HG03280 (cell line): ENCODE data around the gene GGCT.
"Not testable (repeated sequence)": the region's sequence is repeated elsewhere in the genome, so short reads cannot be mapped to it uniquely, and the experiment has no call there.

Source experiments
- ATAC-seq: cut with Tn5 transposase; IDR thresholded peaks from one replicate; pipeline ENCODE4 v1.9.1; 2021; ENCODE audit warnings: mild to moderate bottlenecking, moderate library complexity; ENCODE audit not compliant: unreplicated experiment

Gene GGCT

GRCh38 chr7:30519122-30519521 lies 14.5 kb upstream of the GGCT start:
- no peak for ATAC-seq

GRCh38 chr7:30515761-30516160 lies 11.1 kb upstream of the GGCT start:
- ATAC-seq, result no peak

GRCh38 chr7:30514776-30515175 lies 10.1 kb upstream of the GGCT start:
- ATAC-seq, result no peak

DNA sequence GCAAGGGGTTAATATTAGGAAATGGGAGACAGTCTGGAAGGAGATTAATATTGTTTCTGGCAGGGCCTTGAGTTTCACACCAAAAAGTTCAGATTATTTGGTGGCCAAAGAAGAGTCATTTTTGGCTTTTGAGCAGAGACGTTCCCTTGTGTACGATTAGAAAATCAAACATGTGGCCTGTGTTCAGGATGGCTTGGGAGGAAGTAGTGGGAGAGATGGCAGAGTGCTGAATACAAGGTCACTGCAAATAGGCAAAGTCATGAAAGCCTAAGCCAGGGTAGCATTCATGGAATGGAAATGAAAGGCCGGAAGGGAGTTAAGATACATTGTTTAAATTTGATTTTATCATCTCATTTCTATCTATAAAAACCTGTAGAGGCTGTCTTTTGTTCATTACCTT lies 9.5 kb upstream of the GGCT start:
- ATAC-seq, result no peak

- ATAC-seq, result no peak
Measured at GRCh38 chr7:30513762-30514161, 9.1 kb upstream of the GGCT start.

- ATAC-seq, result no peak
Measured at GRCh38 chr7:30511973-30512662, 7.5 kb upstream of the GGCT start.

- no peak for ATAC-seq
Measured at GRCh38 chr7:30511494-30511893, 6.9 kb upstream of the GGCT start.

- ATAC-seq, result peak; percentile 56
Measured at GRCh38 chr7:30510124-30511075, 5.8 kb upstream of the GGCT start.

DNA sequence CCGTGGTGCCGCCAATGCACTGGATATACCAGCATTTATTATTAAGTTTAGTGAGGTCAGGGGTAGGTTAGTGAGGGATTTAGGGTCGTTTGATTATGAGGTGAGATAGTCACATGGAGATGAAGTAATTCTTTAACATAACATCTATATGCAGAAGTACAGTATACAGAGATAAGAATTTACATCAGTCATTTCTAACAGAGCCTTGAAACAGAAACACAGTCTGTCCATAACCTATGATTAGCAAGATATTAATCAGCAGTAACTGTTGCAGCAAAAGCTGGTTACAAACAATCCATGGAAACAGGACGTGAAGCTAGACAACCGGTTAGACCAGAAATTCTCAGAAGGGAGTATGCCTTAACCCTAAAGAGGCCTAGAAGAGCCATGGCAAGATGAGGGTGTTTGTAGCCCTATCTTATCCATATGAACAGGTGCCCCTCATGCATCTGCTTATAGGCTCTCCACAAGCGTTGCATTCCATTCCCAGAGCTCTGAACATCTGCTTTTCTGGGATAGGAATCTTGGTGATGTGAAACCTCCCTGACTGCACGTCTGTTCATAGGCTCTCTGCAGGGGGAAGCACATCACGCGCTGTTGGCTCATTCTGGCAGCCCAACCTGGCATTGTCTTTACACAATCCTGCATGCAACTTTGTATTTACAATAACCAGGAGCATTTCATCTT lies 4.7 kb upstream of the GGCT start:
- ATAC-seq, result not testable (repeated sequence)

- not testable (repeated sequence) for ATAC-seq
Measured at GRCh38 chr7:30507346-30507900, 2.8 kb upstream of the GGCT start.

GRCh38 chr7:30505174-30505697 lies 607 bp upstream of the GGCT start:
- ATAC-seq, result peak; percentile 4

- no peak for ATAC-seq
Measured at GRCh38 chr7:30503274-30504212, 1.1 kb downstream of the GGCT start.

DNA sequence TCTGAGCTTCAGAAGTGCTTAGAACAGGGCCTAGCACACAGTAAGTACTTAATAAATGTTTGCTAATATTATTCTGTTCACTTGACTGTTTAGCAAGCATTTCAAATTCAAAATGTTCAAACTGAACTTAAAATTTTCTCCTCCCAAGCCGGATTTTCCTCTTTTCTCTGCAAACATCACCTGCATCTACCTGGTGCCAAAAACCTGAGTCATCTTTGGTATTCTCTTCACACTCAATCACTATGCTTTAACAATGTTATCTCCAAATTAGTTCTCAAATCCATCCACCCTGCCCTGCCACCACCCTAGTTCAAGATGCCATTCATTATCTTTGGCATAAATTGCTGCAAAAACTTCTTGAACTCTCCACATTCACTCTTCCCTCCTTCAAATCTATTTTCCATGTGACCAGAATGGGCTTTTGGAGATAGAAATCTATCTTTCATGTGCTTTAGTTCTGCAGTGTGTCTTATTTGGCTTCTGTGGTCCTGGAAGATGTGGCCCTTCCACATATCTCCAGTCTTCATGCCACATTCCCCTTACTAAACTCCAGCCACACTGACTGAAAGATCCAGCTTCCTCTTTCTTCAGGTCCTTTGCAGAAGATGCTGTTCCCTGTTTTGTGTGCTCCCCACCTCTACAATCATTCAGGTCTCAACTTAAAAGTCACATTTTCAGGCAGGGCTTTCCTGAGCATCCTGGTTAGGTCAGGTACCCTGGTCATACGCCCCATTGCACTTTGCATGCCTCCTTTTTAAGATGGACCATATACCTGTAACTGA lies 2.0 kb downstream of the GGCT start:
- ATAC-seq, result no peak

- ATAC-seq, result no peak
Measured at GRCh38 chr7:30501264-30501663, 3.4 kb downstream of the GGCT start.

GRCh38 chr7:30493228-30493627 lies 11.4 kb downstream of the GGCT start:
- no peak for ATAC-seq

DNA sequence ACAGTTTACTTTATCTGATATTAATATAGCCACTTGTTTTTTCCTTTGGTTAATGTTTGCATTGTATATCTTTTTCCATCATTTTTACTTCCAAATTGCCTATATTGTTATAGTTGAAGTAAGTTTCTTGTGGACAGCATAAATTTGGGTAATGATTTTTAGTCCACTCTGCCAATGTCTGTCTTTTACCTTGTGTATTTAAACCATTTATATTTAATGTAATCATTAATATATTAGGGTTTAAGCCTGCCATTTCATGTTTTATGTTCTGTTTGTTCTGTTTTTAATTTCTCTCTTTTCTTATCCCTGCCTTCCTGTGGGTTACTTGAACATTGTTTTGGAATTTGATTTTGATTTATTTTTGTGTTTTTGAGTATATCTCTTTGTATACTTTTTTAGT lies 13.2 kb downstream of the GGCT start:
- ATAC-seq, result no peak

- ATAC-seq, result no peak
Measured at GRCh38 chr7:30487371-30487770, 17.3 kb downstream of the GGCT start.

DNA sequence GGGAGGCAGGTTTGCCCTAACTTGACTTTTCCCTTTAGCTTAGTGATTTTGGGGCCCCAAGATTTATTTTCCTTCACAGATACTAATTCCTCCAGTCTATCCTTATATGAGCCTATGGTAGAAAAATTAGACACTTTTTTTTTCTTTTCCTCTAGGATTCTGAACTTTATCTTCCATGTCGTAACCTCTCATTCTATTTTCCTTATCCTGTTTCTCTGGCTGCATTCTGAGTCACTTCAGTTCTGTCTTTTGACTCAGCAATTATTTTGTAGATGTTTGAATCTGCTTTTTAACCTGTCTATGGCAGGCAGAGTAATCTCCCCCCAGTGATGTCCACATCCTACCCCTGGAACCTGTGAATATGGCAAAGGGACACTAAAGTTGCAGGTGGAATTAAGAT lies 19.0 kb downstream of the GGCT start:
- ATAC-seq, result no peak

- ATAC-seq, result not testable (repeated sequence)
Measured at GRCh38 chr7:30481416-30481815, 23.2 kb downstream of the GGCT start.
